ENCODE results near the gene CCDC120.

DNA sequence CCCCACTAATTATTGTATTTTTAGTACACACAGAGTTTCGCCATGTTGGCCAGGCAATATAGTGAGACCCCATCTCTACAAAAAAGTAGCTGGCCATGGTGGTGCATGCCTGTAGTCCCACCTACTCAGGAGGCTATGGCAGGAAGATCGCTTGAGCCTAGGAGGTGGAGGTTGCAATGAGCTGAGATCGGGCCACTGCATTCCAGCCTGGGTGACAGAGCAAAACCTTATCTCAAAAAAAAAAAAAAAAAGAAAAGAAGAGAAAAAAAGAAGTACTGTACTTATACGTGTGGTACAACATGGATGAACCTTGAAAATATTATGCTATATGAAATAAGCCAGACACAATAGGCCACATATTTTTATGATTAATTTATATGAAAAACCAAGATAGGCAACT lies 30.8 kb downstream of the CCDC120 start:
- no peak for TF ChIP-seq GATA3 (IDR thresholded peaks at IDR 0.05; ENCODE audit: low read depth, low read length)
- TF ChIP-seq GATA2 (IDR thresholded peaks at IDR 0.05; ENCODE audit: low read depth, low read length): no peak

All from SH-SY5Y (cell line).